PFSK-1 (cell line): ENCODE data around the gene NPHP4.

Experiments
- POLR2AphosphoS5 ChIP-seq: IDR thresholded peaks from 2 replicates; pipeline ENCODE4 v1.6.1; 2012; ENCODE audit warnings: low read depth, mild to moderate bottlenecking, control low read depth, low read length, moderate library complexity
- TAF1 ChIP-seq: IDR thresholded peaks from 2 replicates; pipeline ENCODE4 v1.6.1; 2012; ENCODE audit warnings: low read length, control low read depth, borderline replicate concordance; ENCODE audit not compliant: insufficient read depth
- TF ChIP-seq, protein P1 (sequence below), 2 experiments: IDR thresholded peaks; 2 replicates each; pipeline versions ENCODE4 v1.6.1 to v1.8.0; 2011 to 2012; ENCODE audit warnings: low read depth in 2 of 2, low read length in 2 of 2, control low read depth in 1 of 2, inconsistent platforms in 1 of 2, mild to moderate bottlenecking in 1 of 2, moderate library complexity in 1 of 2; ENCODE audit not compliant: insufficient read depth in 1 of 2

DNA sequence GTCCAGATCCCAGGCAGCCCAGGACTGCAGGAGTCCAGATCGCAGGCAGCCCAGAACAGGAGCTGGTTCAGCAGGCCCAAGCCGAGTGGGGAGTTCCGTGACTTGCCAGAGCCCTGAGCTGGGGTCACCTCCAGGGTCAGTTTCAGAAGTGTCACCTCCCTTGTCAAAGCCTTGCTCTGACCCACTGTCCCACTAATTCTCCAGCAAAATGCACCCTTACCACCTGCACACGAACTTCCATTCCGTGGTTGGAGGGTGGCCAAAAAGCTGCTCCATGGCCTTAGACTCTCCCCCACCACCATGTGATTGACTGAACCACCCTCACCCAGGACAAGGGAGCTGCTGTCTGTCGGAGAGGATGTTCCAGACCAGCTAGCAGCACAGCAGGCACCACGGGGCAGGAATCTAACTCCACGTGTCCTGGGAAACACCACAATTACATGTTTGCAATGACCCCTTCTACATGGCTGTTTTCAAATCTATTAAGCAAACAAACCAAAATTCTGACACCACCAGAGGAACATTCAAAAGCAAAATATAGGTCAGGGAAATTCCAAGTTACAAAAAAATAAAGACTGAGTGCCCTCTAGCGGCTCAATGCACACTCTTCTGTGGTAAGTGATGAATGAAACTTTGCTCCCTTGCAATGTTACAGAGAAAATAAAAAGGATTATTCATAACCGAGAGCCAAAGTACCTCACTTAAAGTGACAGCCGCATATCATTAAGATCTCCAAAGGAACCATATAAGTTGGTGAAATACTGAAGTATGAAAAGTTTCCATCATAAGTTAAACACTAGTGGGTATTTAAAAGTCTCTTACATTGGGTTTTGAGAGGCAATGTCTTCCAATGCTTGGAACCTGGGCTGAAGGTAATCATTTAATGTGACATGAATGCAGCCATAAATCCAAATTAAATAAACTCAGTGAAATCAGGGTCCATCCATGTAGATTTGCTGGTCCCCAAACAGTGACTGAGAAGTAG is 76.3 kb downstream of the NPHP4 start:
- TF ChIP-seq, protein P1, sequence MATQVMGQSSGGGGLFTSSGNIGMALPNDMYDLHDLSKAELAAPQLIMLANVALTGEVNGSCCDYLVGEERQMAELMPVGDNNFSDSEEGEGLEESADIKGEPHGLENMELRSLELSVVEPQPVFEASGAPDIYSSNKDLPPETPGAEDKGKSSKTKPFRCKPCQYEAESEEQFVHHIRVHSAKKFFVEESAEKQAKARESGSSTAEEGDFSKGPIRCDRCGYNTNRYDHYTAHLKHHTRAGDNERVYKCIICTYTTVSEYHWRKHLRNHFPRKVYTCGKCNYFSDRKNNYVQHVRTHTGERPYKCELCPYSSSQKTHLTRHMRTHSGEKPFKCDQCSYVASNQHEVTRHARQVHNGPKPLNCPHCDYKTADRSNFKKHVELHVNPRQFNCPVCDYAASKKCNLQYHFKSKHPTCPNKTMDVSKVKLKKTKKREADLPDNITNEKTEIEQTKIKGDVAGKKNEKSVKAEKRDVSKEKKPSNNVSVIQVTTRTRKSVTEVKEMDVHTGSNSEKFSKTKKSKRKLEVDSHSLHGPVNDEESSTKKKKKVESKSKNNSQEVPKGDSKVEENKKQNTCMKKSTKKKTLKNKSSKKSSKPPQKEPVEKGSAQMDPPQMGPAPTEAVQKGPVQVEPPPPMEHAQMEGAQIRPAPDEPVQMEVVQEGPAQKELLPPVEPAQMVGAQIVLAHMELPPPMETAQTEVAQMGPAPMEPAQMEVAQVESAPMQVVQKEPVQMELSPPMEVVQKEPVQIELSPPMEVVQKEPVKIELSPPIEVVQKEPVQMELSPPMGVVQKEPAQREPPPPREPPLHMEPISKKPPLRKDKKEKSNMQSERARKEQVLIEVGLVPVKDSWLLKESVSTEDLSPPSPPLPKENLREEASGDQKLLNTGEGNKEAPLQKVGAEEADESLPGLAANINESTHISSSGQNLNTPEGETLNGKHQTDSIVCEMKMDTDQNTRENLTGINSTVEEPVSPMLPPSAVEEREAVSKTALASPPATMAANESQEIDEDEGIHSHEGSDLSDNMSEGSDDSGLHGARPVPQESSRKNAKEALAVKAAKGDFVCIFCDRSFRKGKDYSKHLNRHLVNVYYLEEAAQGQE (IDR thresholded peaks at IDR 0.05; ENCODE audit: insufficient read depth in 1 of 2, low read depth in 2 of 2, low read length in 2 of 2), result no peak
- no peak for TF ChIP-seq POLR2AphosphoS5
- no peak for TF ChIP-seq TAF1
